ENCODE measurements around the gene AP1G2. TPM values are rescaled to one million over a fixed set of nuclear protein-coding genes. Genes with fewer than 3 reads are reported as not detected.

AP1G2 gene
- total RNA-seq, 1 experiment from 2014 or later, result 160 TPM

DNA sequence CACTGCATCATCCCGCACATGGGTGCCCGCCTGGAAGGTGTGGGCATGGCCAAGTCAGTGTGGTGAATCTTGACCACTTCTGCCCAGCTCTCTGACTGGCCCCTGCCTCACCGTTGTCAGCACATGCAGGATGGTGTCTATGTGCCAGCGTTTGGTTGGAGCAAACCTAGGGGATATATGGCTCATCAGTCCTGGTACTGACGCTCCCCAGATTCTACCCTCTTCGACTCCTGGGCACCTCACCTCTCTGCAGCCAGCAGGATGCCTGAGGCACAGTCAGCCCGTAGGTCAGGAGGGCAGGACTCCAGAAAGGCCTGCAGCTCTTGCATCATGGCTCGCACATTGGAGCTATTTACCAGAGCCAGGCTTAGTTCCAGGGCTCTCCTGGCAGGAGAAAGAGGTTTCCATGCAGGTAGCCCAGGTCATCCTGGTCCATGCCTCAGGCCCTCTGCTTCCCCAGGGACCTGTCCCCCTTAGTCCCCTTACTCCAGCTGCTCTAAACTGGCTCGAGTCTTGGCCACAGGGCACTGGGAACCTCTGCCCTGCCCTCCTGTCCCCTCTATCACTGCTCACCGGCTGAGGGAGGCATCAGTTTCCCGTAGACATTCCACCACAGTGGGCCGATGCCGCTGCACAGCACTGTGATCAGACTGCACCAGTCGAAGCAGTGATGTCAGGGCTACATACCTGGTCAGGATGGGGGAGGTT, 4.0 kb downstream of the AP1G2 start:
- no peaks in the 10 kb centered on the region for H3K9me3 Mint-ChIP-seq (ENCODE audit: unreplicated experiment)
- peaks cover 54% of the 10 kb centered on the region for H3K36me3 Mint-ChIP-seq (ENCODE audit: insufficient read depth, unreplicated experiment)
- TF ChIP-seq, protein P1, sequence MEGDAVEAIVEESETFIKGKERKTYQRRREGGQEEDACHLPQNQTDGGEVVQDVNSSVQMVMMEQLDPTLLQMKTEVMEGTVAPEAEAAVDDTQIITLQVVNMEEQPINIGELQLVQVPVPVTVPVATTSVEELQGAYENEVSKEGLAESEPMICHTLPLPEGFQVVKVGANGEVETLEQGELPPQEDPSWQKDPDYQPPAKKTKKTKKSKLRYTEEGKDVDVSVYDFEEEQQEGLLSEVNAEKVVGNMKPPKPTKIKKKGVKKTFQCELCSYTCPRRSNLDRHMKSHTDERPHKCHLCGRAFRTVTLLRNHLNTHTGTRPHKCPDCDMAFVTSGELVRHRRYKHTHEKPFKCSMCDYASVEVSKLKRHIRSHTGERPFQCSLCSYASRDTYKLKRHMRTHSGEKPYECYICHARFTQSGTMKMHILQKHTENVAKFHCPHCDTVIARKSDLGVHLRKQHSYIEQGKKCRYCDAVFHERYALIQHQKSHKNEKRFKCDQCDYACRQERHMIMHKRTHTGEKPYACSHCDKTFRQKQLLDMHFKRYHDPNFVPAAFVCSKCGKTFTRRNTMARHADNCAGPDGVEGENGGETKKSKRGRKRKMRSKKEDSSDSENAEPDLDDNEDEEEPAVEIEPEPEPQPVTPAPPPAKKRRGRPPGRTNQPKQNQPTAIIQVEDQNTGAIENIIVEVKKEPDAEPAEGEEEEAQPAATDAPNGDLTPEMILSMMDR (IDR thresholded peaks at IDR 0.05; ENCODE audit: insufficient read depth in 1 of 2, low read depth in 1 of 2, low read length in 1 of 2, severe bottlenecking in 1 of 2, unreplicated experiment in 1 of 2), result no peak
- DNase-seq, result no peak
- no TSS peak for BruUV-seq (replicated peaks)
- ChIA-PET CTCF (interaction anchor here (0.6 to 7.3 kb wide), 2 partner anchors 86 to 458 kb away, joined by 10 to 50 read pairs; no protein-coding TSS in a partner anchor), POLR2A (no interaction called here)
- intact Hi-C loops (cut with micrococcal nuclease; ENCODE audit: unreplicated experiment), result loop anchor here (1.0 kb wide), 1 partner anchor 235 kb away; no protein-coding TSS in a partner anchor
- H3K4me1 ChIP-seq, result peaks cover 8% of the 10 kb centered on the region; the same call in 1 of the 2 replicates
- no peak overlapping the region for H3K27ac Mint-ChIP-seq (ENCODE audit: unreplicated experiment)
- peaks cover 5% of the 10 kb centered on the region for H3K36me3 ChIP-seq (ENCODE audit: control insufficient read depth, insufficient read depth, low read length)
- no peaks in the 10 kb centered on the region for H3K4me1 Mint-ChIP-seq (ENCODE audit: low read depth, unreplicated experiment)
- H3K27me3 Mint-ChIP-seq (ENCODE audit: insufficient read depth, unreplicated experiment), result no peaks in the 10 kb centered on the region
- H3K4me3 Mint-ChIP-seq (ENCODE audit: unreplicated experiment), result no peak overlapping the region
- no peaks in the 10 kb centered on the region for H3K27me3 ChIP-seq (replicated peaks; ENCODE audit: control insufficient read depth, insufficient read depth, low read length)
- H3K9me3 ChIP-seq, result no peaks in the 10 kb centered on the region
- H3K4me3 ChIP-seq (ENCODE audit: low read depth, low read length), result no peak overlapping the region

DNA sequence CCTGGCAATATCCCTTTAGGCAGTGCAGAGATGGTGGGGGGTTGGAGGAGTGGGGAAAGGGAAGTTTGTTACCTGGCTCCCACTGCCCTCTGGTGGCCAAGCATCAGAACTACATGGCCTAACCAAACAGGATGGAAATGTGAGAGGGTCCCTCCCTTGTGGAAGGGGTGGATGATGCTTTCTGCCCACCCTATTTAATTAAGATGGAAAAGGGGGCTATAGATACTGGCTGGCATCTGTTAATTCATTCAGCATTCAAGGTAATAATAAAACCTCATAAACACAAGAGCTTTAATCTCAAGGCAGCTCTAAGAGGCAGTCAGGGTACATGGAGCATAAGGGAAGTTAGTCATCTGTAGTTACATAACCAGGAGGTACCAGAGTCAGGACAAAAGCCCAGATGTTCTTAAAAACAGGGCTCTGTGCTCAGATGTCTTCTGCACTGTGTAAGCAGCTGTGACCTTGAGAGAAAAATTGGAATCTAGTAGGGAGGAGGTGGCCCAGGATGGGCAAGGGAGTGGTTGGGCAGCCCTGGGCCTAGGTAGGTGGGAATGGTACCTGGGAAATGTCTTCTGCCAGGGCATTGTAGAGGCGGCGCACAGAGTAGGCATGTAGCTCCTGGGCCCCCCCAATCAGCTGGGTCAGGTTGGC, 4.6 kb downstream of the AP1G2 start:
- POLR2A ChIA-PET, result no interaction called here
- H3K9me3 Mint-ChIP-seq (ENCODE audit: unreplicated experiment), result no peaks in the 10 kb centered on the region
- no peak overlapping the region for H3K4me3 ChIP-seq (ENCODE audit: low read depth, low read length)
- H3K27ac Mint-ChIP-seq (ENCODE audit: unreplicated experiment), result no peak overlapping the region
- no peaks in the 10 kb centered on the region for H3K27me3 Mint-ChIP-seq (ENCODE audit: insufficient read depth, unreplicated experiment)
- no peaks in the 10 kb centered on the region for H3K27me3 ChIP-seq (replicated peaks; ENCODE audit: control insufficient read depth, insufficient read depth, low read length)
- TF ChIP-seq, protein P1 (IDR thresholded peaks at IDR 0.05; ENCODE audit: insufficient read depth in 1 of 2, low read depth in 1 of 2, low read length in 1 of 2, severe bottlenecking in 1 of 2, unreplicated experiment in 1 of 2), result peak; percentile 89 to 91
- CTCF ChIA-PET, result interaction anchor here (0.6 to 7.3 kb wide), 2 partner anchors 85 to 457 kb away, joined by 10 to 50 read pairs; no protein-coding TSS in a partner anchor
- no peaks in the 10 kb centered on the region for H3K4me1 Mint-ChIP-seq (ENCODE audit: low read depth, unreplicated experiment)
- peaks cover 5% of the 10 kb centered on the region for H3K36me3 ChIP-seq (ENCODE audit: control insufficient read depth, insufficient read depth, low read length)
- BruUV-seq (replicated peaks), result no TSS peak
- H3K4me1 ChIP-seq, result peaks cover 2% of the 10 kb centered on the region; the same call in 1 of the 2 replicates
- DNase-seq, result peak; percentile 67 to 72
- no peaks in the 10 kb centered on the region for H3K9me3 ChIP-seq
- H3K4me3 Mint-ChIP-seq (ENCODE audit: unreplicated experiment), result no peak overlapping the region
- intact Hi-C loops (cut with micrococcal nuclease; ENCODE audit: unreplicated experiment), result loop anchor here (1.0 kb wide), 2 partner anchors 85 to 235 kb away; no protein-coding TSS in a partner anchor
- H3K36me3 Mint-ChIP-seq (ENCODE audit: insufficient read depth, unreplicated experiment), result peaks cover 54% of the 10 kb centered on the region

All from Caco-2 (cell line).